ENCODE results near the gene RELN.

DNA sequence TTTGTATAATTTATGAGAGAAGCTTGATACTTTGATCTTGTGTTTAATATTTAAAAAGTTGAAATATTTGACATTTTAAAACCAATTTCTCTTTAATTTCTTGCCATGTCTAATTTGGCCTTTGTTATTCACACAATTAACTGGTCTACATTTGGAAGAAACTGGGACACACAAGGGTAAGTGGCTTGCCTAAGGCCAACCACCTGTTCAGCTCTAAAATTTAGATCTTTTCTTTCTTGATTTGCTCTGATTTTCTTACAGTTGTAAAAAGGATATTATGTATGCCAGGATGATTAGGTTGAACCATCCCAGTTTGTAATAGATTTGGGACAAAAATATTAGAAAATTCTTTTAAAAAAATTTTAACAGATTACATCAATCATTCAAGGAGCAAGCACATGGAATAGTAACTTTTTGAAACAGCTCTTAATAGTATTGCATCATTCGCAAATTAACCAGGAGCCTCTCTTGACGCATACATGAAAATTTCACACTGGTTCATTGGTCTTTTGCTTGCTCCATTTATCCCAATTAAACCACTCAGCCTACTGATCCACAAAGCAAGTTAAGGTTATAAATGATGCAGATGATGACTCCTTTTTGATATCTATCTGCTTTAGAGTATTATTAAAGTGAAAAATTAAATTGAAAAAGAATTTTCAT is 321.0 kb downstream of the RELN start:
- TF ChIP-seq, protein P1, sequence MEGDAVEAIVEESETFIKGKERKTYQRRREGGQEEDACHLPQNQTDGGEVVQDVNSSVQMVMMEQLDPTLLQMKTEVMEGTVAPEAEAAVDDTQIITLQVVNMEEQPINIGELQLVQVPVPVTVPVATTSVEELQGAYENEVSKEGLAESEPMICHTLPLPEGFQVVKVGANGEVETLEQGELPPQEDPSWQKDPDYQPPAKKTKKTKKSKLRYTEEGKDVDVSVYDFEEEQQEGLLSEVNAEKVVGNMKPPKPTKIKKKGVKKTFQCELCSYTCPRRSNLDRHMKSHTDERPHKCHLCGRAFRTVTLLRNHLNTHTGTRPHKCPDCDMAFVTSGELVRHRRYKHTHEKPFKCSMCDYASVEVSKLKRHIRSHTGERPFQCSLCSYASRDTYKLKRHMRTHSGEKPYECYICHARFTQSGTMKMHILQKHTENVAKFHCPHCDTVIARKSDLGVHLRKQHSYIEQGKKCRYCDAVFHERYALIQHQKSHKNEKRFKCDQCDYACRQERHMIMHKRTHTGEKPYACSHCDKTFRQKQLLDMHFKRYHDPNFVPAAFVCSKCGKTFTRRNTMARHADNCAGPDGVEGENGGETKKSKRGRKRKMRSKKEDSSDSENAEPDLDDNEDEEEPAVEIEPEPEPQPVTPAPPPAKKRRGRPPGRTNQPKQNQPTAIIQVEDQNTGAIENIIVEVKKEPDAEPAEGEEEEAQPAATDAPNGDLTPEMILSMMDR (IDR thresholded peaks at IDR 0.05): no peak
- TF ChIP-seq POLR2A (IDR thresholded peaks at IDR 0.05): no peak

Measured in heart left ventricle (tissue), 13 donors.